ENCODE data around the gene ST3GAL5.

Gene ST3GAL5

GRCh38 chr2:85865539-85866164 is 23.1 kb downstream of the ST3GAL5 start:
- Histone ChIP-seq H3K36me3 (ENCODE audit: insufficient read depth, low read length) (peaks cover 20% of the 10 kb centered on the region), H3K79me2 (ENCODE audit: insufficient read depth, low read length) (peaks cover 22% of the 10 kb centered on the region), H3K4me2 (ENCODE audit: insufficient read depth, low read length) (no peak overlapping the region), H3K4me1 (ENCODE audit: insufficient read depth, low read length) (peaks cover 7% of the 10 kb centered on the region; the same call in 1 of the 2 replicates), H3K9ac (ENCODE audit: low read depth, low read length) (no peak overlapping the region), H3K27me3 (ENCODE audit: insufficient read depth, low read length, poor library complexity) (no peaks in the 10 kb centered on the region), H2AFZ (ENCODE audit: low read depth, low read length) (no peak overlapping the region), H4K20me1 (ENCODE audit: insufficient read depth, low read length) (no peaks in the 10 kb centered on the region; the same call in 1 of the 2 replicates), H3K9me3 (ENCODE audit: insufficient read depth, low read length, severe bottlenecking) (no peaks in the 10 kb centered on the region), H3K4me3 (ENCODE audit: low read depth in 1 of 2, low read length in 2 of 2) (no peak overlapping the region), H3K27ac (ENCODE audit: low read length) (no peak overlapping the region)
- ATAC-seq (ENCODE audit: insufficient read depth, low read depth), result peak; percentile 54; the same call in 2 of the 3 replicates
- TF ChIP-seq EZH2 (IDR thresholded peaks at IDR 0.05; ENCODE audit: borderline replicate concordance, low read depth, low read length, severe bottlenecking) (no peak), CTCF (IDR thresholded peaks at IDR 0.05; ENCODE audit: borderline replicate concordance, extremely low read depth, low read length, poor library complexity, severe bottlenecking) (no peak)
- DNase-seq, result no peak

GRCh38 chr2:85864654-85865053 is 24.1 kb downstream of the ST3GAL5 start:
- Histone ChIP-seq H3K27me3 (ENCODE audit: insufficient read depth, low read length, poor library complexity) (no peaks in the 10 kb centered on the region), H3K36me3 (ENCODE audit: insufficient read depth, low read length) (peaks cover 25% of the 10 kb centered on the region), H3K4me3 (ENCODE audit: low read depth in 1 of 2, low read length in 2 of 2) (no peak overlapping the region), H3K27ac (ENCODE audit: low read length) (no peak overlapping the region), H4K20me1 (ENCODE audit: insufficient read depth, low read length) (no peaks in the 10 kb centered on the region; the same call in 1 of the 2 replicates), H3K9ac (ENCODE audit: low read depth, low read length) (no peak overlapping the region), H2AFZ (ENCODE audit: low read depth, low read length) (no peak overlapping the region), H3K9me3 (ENCODE audit: insufficient read depth, low read length, severe bottlenecking) (no peaks in the 10 kb centered on the region), H3K4me2 (ENCODE audit: insufficient read depth, low read length) (no peak overlapping the region), H3K4me1 (ENCODE audit: insufficient read depth, low read length) (peaks cover 7% of the 10 kb centered on the region; the same call in 1 of the 2 replicates), H3K79me2 (ENCODE audit: insufficient read depth, low read length) (peaks cover 15% of the 10 kb centered on the region)
- ATAC-seq (ENCODE audit: insufficient read depth, low read depth) (no peak), DNase-seq (no peak)
- TF ChIP-seq CTCF (IDR thresholded peaks at IDR 0.05; ENCODE audit: borderline replicate concordance, extremely low read depth, low read length, poor library complexity, severe bottlenecking) (no peak), EZH2 (IDR thresholded peaks at IDR 0.05; ENCODE audit: borderline replicate concordance, low read depth, low read length, severe bottlenecking) (no peak)

- Histone ChIP-seq H3K27ac (ENCODE audit: low read length) (no peak overlapping the region), H4K20me1 (ENCODE audit: insufficient read depth, low read length) (no peaks in the 10 kb centered on the region; the same call in 1 of the 2 replicates), H3K4me1 (ENCODE audit: insufficient read depth, low read length) (peaks cover 6% of the 10 kb centered on the region; the same call in 1 of the 2 replicates), H3K27me3 (ENCODE audit: insufficient read depth, low read length, poor library complexity) (no peaks in the 10 kb centered on the region), H3K79me2 (ENCODE audit: insufficient read depth, low read length) (peaks cover 12% of the 10 kb centered on the region; the same call in 1 of the 2 replicates), H3K9ac (ENCODE audit: low read depth, low read length) (no peak overlapping the region), H2AFZ (ENCODE audit: low read depth, low read length) (no peak overlapping the region), H3K9me3 (ENCODE audit: insufficient read depth, low read length, severe bottlenecking) (no peaks in the 10 kb centered on the region), H3K4me2 (ENCODE audit: insufficient read depth, low read length) (no peak overlapping the region), H3K36me3 (ENCODE audit: insufficient read depth, low read length) (peaks cover 41% of the 10 kb centered on the region), H3K4me3 (ENCODE audit: low read depth in 1 of 2, low read length in 2 of 2) (no peak overlapping the region)
- peak; percentile 33; the same call in 1 of the 3 replicates for ATAC-seq (ENCODE audit: insufficient read depth, low read depth)
- TF ChIP-seq CTCF (IDR thresholded peaks at IDR 0.05; ENCODE audit: borderline replicate concordance, extremely low read depth, low read length, poor library complexity, severe bottlenecking), result no peak
- no peak for TF ChIP-seq EZH2 (IDR thresholded peaks at IDR 0.05; ENCODE audit: borderline replicate concordance, low read depth, low read length, severe bottlenecking)
- no peak for DNase-seq
Observed at GRCh38 chr2:85862426-85862825, 26.4 kb downstream of the ST3GAL5 start.
